T-helper 1 cell treated with Interleukin-12 subunit alpha and Interleukin-12 subunit beta and Interleukin-4 antibody, amounts not matched to agents 30 μg/mL and 1 μg/mL, for 36 hours (primary cell): Measurements from ENCODE around the gene PKN1.

Source experiments
- H3K27ac Mint-ChIP-seq: one replicate; pipeline ENCODE4 v1.8.0; 2021; ENCODE audit warnings: mild to moderate bottlenecking, mixed read lengths
- H3K27me3 Mint-ChIP-seq: one replicate; pipeline ENCODE4 v1.8.0; 2021; ENCODE audit warnings: low read depth, mixed read lengths
- H3K36me3 Mint-ChIP-seq: one replicate; pipeline ENCODE4 v1.8.0; 2021; ENCODE audit warnings: low read depth, mixed read lengths
- H3K4me1 Mint-ChIP-seq: one replicate; pipeline ENCODE4 v1.8.0; 2021; ENCODE audit warnings: low read depth, mixed read lengths
- H3K4me3 Mint-ChIP-seq: one replicate; pipeline ENCODE4 v1.8.0; 2021; ENCODE audit warnings: mild to moderate bottlenecking, moderate library complexity, mixed read lengths
- H3K9me3 Mint-ChIP-seq: one replicate; pipeline ENCODE4 v1.8.0; 2021; ENCODE audit warnings: mixed read lengths

The PKN1 gene

GRCh38 chr19:14434543-14435319 is 1.6 kb downstream of the PKN1 start:
- Mint-ChIP-seq H3K27ac (peak overlapping the region; percentile 55), H3K4me3 (peak overlapping the region; percentile 74), H3K36me3 (no peaks in the 10 kb centered on the region), H3K27me3 (peaks cover 9% of the 10 kb centered on the region), H3K4me1 (peaks cover 31% of the 10 kb centered on the region), H3K9me3 (no peaks in the 10 kb centered on the region)

- peak overlapping the region; percentile 74 for H3K4me3 Mint-ChIP-seq
- H3K27ac Mint-ChIP-seq = peak overlapping the region; percentile 55
- H3K4me1 Mint-ChIP-seq = peaks cover 38% of the 10 kb centered on the region
- H3K36me3 Mint-ChIP-seq = peaks cover 7% of the 10 kb centered on the region
- peaks cover 5% of the 10 kb centered on the region for H3K27me3 Mint-ChIP-seq
- no peaks in the 10 kb centered on the region for H3K9me3 Mint-ChIP-seq
Observed at GRCh38 chr19:14435320-14436050, 2.4 kb downstream of the PKN1 start.

- H3K27ac Mint-ChIP-seq = peak overlapping the region; percentile 57
- H3K4me1 Mint-ChIP-seq = peaks cover 33% of the 10 kb centered on the region
- H3K36me3 Mint-ChIP-seq = peaks cover 13% of the 10 kb centered on the region
- no peaks in the 10 kb centered on the region for H3K27me3 Mint-ChIP-seq
- no peak overlapping the region for H3K4me3 Mint-ChIP-seq
- H3K9me3 Mint-ChIP-seq = no peaks in the 10 kb centered on the region
Observed at GRCh38 chr19:14437578-14438140, 4.6 kb downstream of the PKN1 start.

- H3K4me1 Mint-ChIP-seq = peaks cover 32% of the 10 kb centered on the region
- H3K36me3 Mint-ChIP-seq = peaks cover 22% of the 10 kb centered on the region
- peak overlapping the region; percentile 96 for H3K4me3 Mint-ChIP-seq
- H3K27ac Mint-ChIP-seq = peak overlapping the region; percentile 21
- H3K9me3 Mint-ChIP-seq = no peaks in the 10 kb centered on the region
- H3K27me3 Mint-ChIP-seq = no peaks in the 10 kb centered on the region
Observed at GRCh38 chr19:14439014-14439413, 5.9 kb downstream of the PKN1 start.

GRCh38 chr19:14440049-14440448 is 6.9 kb downstream of the PKN1 start:
- Mint-ChIP-seq H3K36me3 (peaks cover 31% of the 10 kb centered on the region), H3K27me3 (no peaks in the 10 kb centered on the region), H3K27ac (peak overlapping the region; percentile 94), H3K4me1 (peaks cover 32% of the 10 kb centered on the region), H3K4me3 (peak overlapping the region; percentile 96), H3K9me3 (no peaks in the 10 kb centered on the region)

GRCh38 chr19:14441041-14441938 is 8.2 kb downstream of the PKN1 start:
- peaks cover 29% of the 10 kb centered on the region for H3K4me1 Mint-ChIP-seq
- H3K27ac Mint-ChIP-seq = peak overlapping the region; percentile 42
- H3K4me3 Mint-ChIP-seq = peak overlapping the region; percentile 96
- H3K9me3 Mint-ChIP-seq = no peaks in the 10 kb centered on the region
- peaks cover 36% of the 10 kb centered on the region for H3K36me3 Mint-ChIP-seq
- no peaks in the 10 kb centered on the region for H3K27me3 Mint-ChIP-seq

- no peak overlapping the region for H3K27ac Mint-ChIP-seq
- no peaks in the 10 kb centered on the region for H3K27me3 Mint-ChIP-seq
- H3K4me1 Mint-ChIP-seq = peaks cover 28% of the 10 kb centered on the region
- H3K4me3 Mint-ChIP-seq = peak overlapping the region; percentile 38
- H3K9me3 Mint-ChIP-seq = no peaks in the 10 kb centered on the region
- peaks cover 41% of the 10 kb centered on the region for H3K36me3 Mint-ChIP-seq
Observed at GRCh38 chr19:14442891-14443631, 10.0 kb downstream of the PKN1 start.

- H3K4me1 Mint-ChIP-seq = peaks cover 29% of the 10 kb centered on the region
- peaks cover 44% of the 10 kb centered on the region for H3K36me3 Mint-ChIP-seq
- H3K27me3 Mint-ChIP-seq = no peaks in the 10 kb centered on the region
- H3K27ac Mint-ChIP-seq = no peak overlapping the region
- H3K9me3 Mint-ChIP-seq = no peaks in the 10 kb centered on the region
- H3K4me3 Mint-ChIP-seq = no peak overlapping the region
Observed at GRCh38 chr19:14443632-14444216, 10.6 kb downstream of the PKN1 start.

GRCh38 chr19:14446336-14447036 is 13.4 kb downstream of the PKN1 start:
- Mint-ChIP-seq H3K36me3 (peaks cover 55% of the 10 kb centered on the region), H3K27me3 (no peaks in the 10 kb centered on the region), H3K9me3 (no peaks in the 10 kb centered on the region), H3K4me1 (peaks cover 16% of the 10 kb centered on the region), H3K4me3 (peak overlapping the region; percentile 7), H3K27ac (no peak overlapping the region)

GRCh38 chr19:14449321-14449720 is 16.2 kb downstream of the PKN1 start:
- Mint-ChIP-seq H3K27me3 (no peaks in the 10 kb centered on the region), H3K9me3 (no peaks in the 10 kb centered on the region), H3K36me3 (peaks cover 47% of the 10 kb centered on the region), H3K4me3 (no peak overlapping the region), H3K27ac (no peak overlapping the region), H3K4me1 (peaks cover 13% of the 10 kb centered on the region)

- Mint-ChIP-seq H3K27me3 (no peaks in the 10 kb centered on the region), H3K27ac (no peak overlapping the region), H3K4me1 (peaks cover 10% of the 10 kb centered on the region), H3K4me3 (no peak overlapping the region), H3K9me3 (no peaks in the 10 kb centered on the region), H3K36me3 (peaks cover 45% of the 10 kb centered on the region)
Observed at GRCh38 chr19:14450168-14450874, 17.2 kb downstream of the PKN1 start.

- Mint-ChIP-seq H3K27me3 (no peaks in the 10 kb centered on the region), H3K9me3 (no peaks in the 10 kb centered on the region), H3K4me3 (no peak overlapping the region), H3K4me1 (peaks cover 10% of the 10 kb centered on the region), H3K27ac (no peak overlapping the region), H3K36me3 (peaks cover 44% of the 10 kb centered on the region)
Observed at GRCh38 chr19:14450876-14451275, 17.8 kb downstream of the PKN1 start.
